Ovary (tissue), 3 donors: ENCODE results near the gene REL.

ENCODE experiments used
- CTCF ChIP-seq, 3 donors: fragments of 450-650 bp in 2 of 3; fragments of 200-600 bp in 1 of 3; IDR thresholded peaks; one replicate each; pipeline versions ENCODE4 v1.5.1 to v1.8.0; 2016 to 2022; ENCODE audit warnings: antibody characterized with exemption in 3 of 3, mild to moderate bottlenecking in 1 of 3
- EP300 ChIP-seq: sonication (generic); formaldehyde crosslinking; IDR thresholded peaks from one replicate; pipeline ENCODE4 v1.6.1; 2017; ENCODE audit warnings: antibody characterized with exemption
- POLR2A ChIP-seq: fragments of 450-650 bp; IDR thresholded peaks from one replicate; pipeline ENCODE4 v1.6.1; 2017; ENCODE audit warnings: antibody characterized with exemption, mild to moderate bottlenecking, moderate library complexity
- donor health status: DM: no; HTN: no; CAD: no.

GRCh38 chr2:60964651-60965498 is 83.5 kb downstream of the REL start:
- TF ChIP-seq CTCF (IDR thresholded peaks at IDR 0.05) (no peak), POLR2A (no peak), EP300 (no peak)
